CD4-positive, alpha-beta T cell (primary cell): Measurements from ENCODE around the gene ACTN4. TPM values are rescaled to one million over a fixed set of nuclear protein-coding genes. Genes with fewer than 3 reads are reported as not detected.

ENCODE experiments used
- ATAC-seq: fragments of 200-7000 bp; cut with Tn5 transposase; one replicate; pipeline ENCODE4 v1.10.0; 2022; ENCODE audit warnings: mild to moderate bottlenecking; ENCODE audit not compliant: poor library complexity
- CTCF ChIA-PET: fragments of 350-600 bp; sonication (Branson Sonifier 250); formaldehyde crosslinking; loops from one replicate; lab custom pipeline; 2021; ENCODE audit warnings: antibody characterized with exemption, inconsistent platforms; lab: Charles Lee
- POLR2A ChIA-PET: fragments of 350-600 bp; sonication (Branson Sonifier 250); formaldehyde crosslinking; loops from one replicate; lab custom pipeline; 2021; ENCODE audit warnings: antibody characterized with exemption, inconsistent platforms; lab: Charles Lee
- DNase-seq, 14 experiments: peaks; one replicate each; pipeline ENCODE4 v3.0.0-alpha.2; 2013 to 2020; ENCODE audit warnings: mixed read lengths in 2 of 14
- H3K27ac ChIP-seq, 2 donors: one replicate each; pipeline versions ENCODE4 v1.5.1 to v1.7.0; 2013; ENCODE audit warnings: low read length in 2 of 2, low read depth in 1 of 2, mild to moderate bottlenecking in 1 of 2
- H3K27me3 ChIP-seq, 2 experiments: 1 replicate in 1 of 2; 2 replicates in 1 of 2; pipeline versions ENCODE4 v1.6.1 to v1.7.0; 2013; ENCODE audit warnings: low read length in 2 of 2, control low read depth in 1 of 2, mild to moderate bottlenecking in 1 of 2, moderate library complexity in 1 of 2; ENCODE audit not compliant: insufficient read depth in 2 of 2, control insufficient read depth in 1 of 2
- H3K36me3 ChIP-seq: one replicate; pipeline ENCODE4 v1.6.1; 2013; ENCODE audit warnings: low read length, control low read depth; ENCODE audit not compliant: insufficient read depth
- H3K4me1 ChIP-seq: one replicate; pipeline ENCODE4 v1.6.1; 2013; ENCODE audit warnings: low read length, control low read depth; ENCODE audit not compliant: insufficient read depth
- H3K4me3 ChIP-seq: one replicate; pipeline ENCODE4 v1.5.1; 2013; ENCODE audit warnings: mild to moderate bottlenecking, low read length, moderate library complexity
- H3K9me3 ChIP-seq, 2 experiments: 1 replicate in 1 of 2; 2 replicates in 1 of 2; pipeline versions ENCODE4 v1.6.1 to v1.7.0; 2013; ENCODE audit warnings: low read length in 2 of 2, mild to moderate bottlenecking in 2 of 2, control low read depth in 1 of 2, moderate library complexity in 1 of 2; ENCODE audit not compliant: control insufficient read depth in 1 of 2, insufficient read depth in 1 of 2
- H3K27ac Mint-ChIP-seq: one replicate; pipeline ENCODE4 v1.8.0; 2020; ENCODE audit warnings: mixed read lengths
- H3K27me3 Mint-ChIP-seq: one replicate; pipeline ENCODE4 v1.8.0; 2021; ENCODE audit warnings: mixed read lengths
- H3K36me3 Mint-ChIP-seq: one replicate; pipeline ENCODE4 v1.8.0; 2021; ENCODE audit warnings: low read depth, mixed read lengths
- H3K4me1 Mint-ChIP-seq: one replicate; pipeline ENCODE4 v1.8.0; 2021; ENCODE audit warnings: low read depth, mixed read lengths
- H3K4me3 Mint-ChIP-seq: one replicate; pipeline ENCODE4 v1.8.0; 2020; ENCODE audit warnings: mild to moderate bottlenecking, mixed read lengths
- H3K9me3 Mint-ChIP-seq: one replicate; pipeline ENCODE4 v1.8.0; 2020; ENCODE audit warnings: mixed read lengths
- CTCF ChIP-seq: fragments of 200-600 bp; IDR thresholded peaks from one replicate; pipeline ENCODE4 v1.8.0; 2022; ENCODE audit warnings: antibody characterized with exemption, mild to moderate bottlenecking
- intact Hi-C, 2 experiments: fragments of 100-400 bp; cut with DNase I in 1 of 2; cut with micrococcal nuclease in 1 of 2; formaldehyde crosslinking; loops; one replicate each; pipeline versions ENCODE4 v1.15.1 to v1.9.0; 2023 to 2025; cut with DNase I, micrococcal nuclease
- total RNA-seq, 174 experiments: library from RNA in 2 of 174; stranded (reverse) in 2 of 174; gene quantifications; one replicate each; pipeline ENCODE4 v1.2.3 and lab custom pipeline; 2021 to 2026

ACTN4 gene
- total RNA-seq, 2 experiments from 2014 or later: 70.3 to 84.0 TPM

- no peaks in the 10 kb centered on the region for H3K4me1 Mint-ChIP-seq
- DNase-seq: no peak
- H3K4me3 Mint-ChIP-seq: no peak overlapping the region
- no peak for ATAC-seq
- Histone ChIP-seq H3K4me3 (no peak overlapping the region), H3K9me3 (no peaks in the 10 kb centered on the region), H3K4me1 (no peaks in the 10 kb centered on the region), H3K27me3 (no peaks in the 10 kb centered on the region), H3K27ac (no peak overlapping the region), H3K36me3 (no peaks in the 10 kb centered on the region)
- H3K36me3 Mint-ChIP-seq: no peaks in the 10 kb centered on the region
- TF ChIP-seq CTCF: no peak
- CTCF ChIA-PET: interaction anchor here (0.6 kb wide), 1 partner anchor 1365 kb away, joined by 4 read pairs; no protein-coding TSS in a partner anchor
- intact Hi-C loops: no loop called here
- no peaks in the 10 kb centered on the region for H3K9me3 Mint-ChIP-seq
- H3K27me3 Mint-ChIP-seq: no peaks in the 10 kb centered on the region
- POLR2A ChIA-PET: no interaction called here
- H3K27ac Mint-ChIP-seq: no peak overlapping the region
Observed at GRCh38 chr19:38778733-38779132, 131.3 kb downstream of the ACTN4 start.

DNA sequence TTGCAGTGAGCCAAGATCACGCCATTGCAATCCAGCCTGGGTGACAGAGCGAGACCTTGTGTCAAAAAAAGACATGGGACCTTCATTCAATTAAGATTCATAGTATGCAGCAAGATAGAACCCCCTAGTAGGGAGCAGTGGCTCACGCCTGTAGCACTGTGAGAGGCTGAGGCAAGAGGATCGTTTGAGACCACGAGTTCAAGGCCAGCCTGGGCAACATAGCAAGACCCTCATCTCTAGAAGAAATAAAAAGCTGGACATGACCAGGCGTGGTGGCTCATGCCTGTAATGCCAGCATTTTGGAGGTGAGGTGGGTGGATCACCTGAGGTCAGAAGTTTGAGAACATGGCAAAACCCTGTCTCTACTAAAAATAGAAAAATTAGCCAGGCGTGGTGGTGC lies 133.0 kb downstream of the ACTN4 start:
- H3K4me1 ChIP-seq: no peaks in the 10 kb centered on the region
- intact Hi-C loops: no loop called here
- ATAC-seq (no peak), DNase-seq (no peak)
- no peaks in the 10 kb centered on the region for H3K27me3 Mint-ChIP-seq
- H3K4me1 Mint-ChIP-seq: no peaks in the 10 kb centered on the region
- H3K27ac Mint-ChIP-seq: no peak overlapping the region
- no peak for TF ChIP-seq CTCF
- POLR2A ChIA-PET: no interaction called here
- CTCF ChIA-PET: no interaction called here
- H3K36me3 ChIP-seq: no peaks in the 10 kb centered on the region
- no peaks in the 10 kb centered on the region for H3K9me3 Mint-ChIP-seq
- no peaks in the 10 kb centered on the region for H3K36me3 Mint-ChIP-seq
- H3K9me3 ChIP-seq: no peaks in the 10 kb centered on the region
- no peak overlapping the region for H3K27ac ChIP-seq
- no peak overlapping the region for H3K4me3 ChIP-seq
- H3K27me3 ChIP-seq: no peaks in the 10 kb centered on the region
- no peak overlapping the region for H3K4me3 Mint-ChIP-seq

DNA sequence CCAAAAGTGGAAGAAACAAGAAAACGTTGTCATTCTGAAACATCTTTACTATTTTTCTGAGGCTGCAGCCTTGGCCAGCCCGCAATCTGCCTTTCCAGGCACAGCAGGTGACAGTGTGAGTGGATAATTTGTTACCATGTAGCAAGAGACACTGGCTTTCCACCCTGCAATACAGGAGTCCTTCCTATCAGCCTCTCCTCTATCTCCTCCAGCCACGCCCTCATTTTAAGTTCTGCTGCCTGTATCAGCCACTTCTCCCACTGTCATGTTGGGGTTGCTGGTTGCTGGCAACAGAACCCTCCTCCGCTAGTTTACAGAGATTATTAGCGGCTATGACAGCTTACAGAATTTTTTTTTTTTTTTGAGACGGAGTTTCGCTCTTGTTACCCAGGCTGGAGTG lies 133.6 kb downstream of the ACTN4 start:
- CTCF ChIA-PET: no interaction called here
- Mint-ChIP-seq H3K9me3 (no peaks in the 10 kb centered on the region), H3K4me3 (no peak overlapping the region), H3K36me3 (no peaks in the 10 kb centered on the region), H3K27me3 (no peaks in the 10 kb centered on the region), H3K4me1 (no peaks in the 10 kb centered on the region), H3K27ac (no peak overlapping the region)
- POLR2A ChIA-PET: no interaction called here
- TF ChIP-seq CTCF: no peak
- Histone ChIP-seq H3K27ac (no peak overlapping the region), H3K9me3 (no peaks in the 10 kb centered on the region), H3K36me3 (no peaks in the 10 kb centered on the region), H3K4me1 (no peaks in the 10 kb centered on the region), H3K27me3 (no peaks in the 10 kb centered on the region), H3K4me3 (no peak overlapping the region)
- intact Hi-C loops: no loop called here
- ATAC-seq (no peak), DNase-seq (no peak)

Other genes with a start within 250 kb of the ACTN4 start
- gene FAM98C, start 244.6 kb upstream of the ACTN4 start, total RNA-seq: 10 to 100 TPM; 33.2 to 36.1 TPM
- under 1 TPM; 0.30 to 0.45 TPM for gene RASGRP4, start 221.4 kb upstream of the ACTN4 start, total RNA-seq
- 1 to 10 TPM in 1 of 2 experiments, under 1 TPM in 1; 0.20 to 1.2 TPM for gene RYR1, start 214.0 kb upstream of the ACTN4 start, total RNA-seq
- 100 to 1,000 TPM; 173 to 185 TPM for gene MAP4K1, start 29.7 kb upstream of the ACTN4 start, total RNA-seq
- 100 to 1,000 TPM; 309 to 322 TPM for gene EIF3K, start 28.5 kb upstream of the ACTN4 start, total RNA-seq
- 1 to 10 TPM; 1.6 to 2.0 TPM for gene CAPN12, start 96.8 kb downstream of the ACTN4 start, total RNA-seq
- gene LGALS7, start 125.9 kb downstream of the ACTN4 start, total RNA-seq: not detected
- not detected for gene LGALS7B, start 141.6 kb downstream of the ACTN4 start, total RNA-seq
- 1 to 10 TPM; 2.3 to 3.1 TPM for gene LGALS4, start 165.3 kb downstream of the ACTN4 start, total RNA-seq
- 10 to 100 TPM; 32.6 to 35.3 TPM for gene ECH1, start 184.1 kb downstream of the ACTN4 start, total RNA-seq
- gene HNRNPL, start 202.3 kb downstream of the ACTN4 start, total RNA-seq: 100 to 1,000 TPM; 535 to 565 TPM
- 10 to 100 TPM; 19.5 to 21.3 TPM for gene RINL, start 230.6 kb downstream of the ACTN4 start, total RNA-seq